Neuronal stem cell (in vitro differentiated cells): ENCODE results near the gene LYST.

Experiments used
- DNase-seq: peaks from one replicate; pipeline ENCODE4 v3.0.0-alpha.2; 2013; ENCODE audit warnings: low spot score
- H2AFZ ChIP-seq: one replicate; pipeline ENCODE4 v1.6.1; 2013; ENCODE audit warnings: mild to moderate bottlenecking, low read length, inconsistent platforms
- H2AK5ac ChIP-seq: 2 replicates; pipeline ENCODE4 v1.6.1; 2013; ENCODE audit warnings: low read depth, mild to moderate bottlenecking, inconsistent platforms, low read length, moderate library complexity, mixed read lengths
- H2BK120ac ChIP-seq: 2 replicates; pipeline ENCODE4 v1.6.1; 2013; ENCODE audit warnings: low read depth, mild to moderate bottlenecking, inconsistent platforms, low read length, moderate library complexity, mixed read lengths
- H2BK12ac ChIP-seq: one replicate; pipeline ENCODE4 v1.6.1; 2013; ENCODE audit warnings: low read length, inconsistent platforms
- H2BK15ac ChIP-seq: 2 replicates; pipeline ENCODE4 v1.6.1; 2013; ENCODE audit warnings: mild to moderate bottlenecking, low read length, inconsistent platforms, mixed read lengths
- H2BK5ac ChIP-seq: one replicate; pipeline ENCODE4 v1.6.1; 2013; ENCODE audit warnings: inconsistent platforms, mild to moderate bottlenecking, low read length, moderate library complexity
- H3K14ac ChIP-seq: one replicate; pipeline ENCODE4 v1.6.1; 2013; ENCODE audit warnings: low read length, inconsistent platforms
- H3K18ac ChIP-seq: 2 replicates; pipeline ENCODE4 v1.6.1; 2013; ENCODE audit warnings: low read length, inconsistent platforms
- H3K23ac ChIP-seq: 2 replicates; pipeline ENCODE4 v1.6.1; 2013; ENCODE audit warnings: low read depth, mild to moderate bottlenecking, mixed read lengths, low read length, inconsistent platforms; ENCODE audit not compliant: poor library complexity
- H3K27ac ChIP-seq: replicated peaks from 3 replicates; pipeline ENCODE4 v1.5.1; 2013; ENCODE audit warnings: low read length, inconsistent platforms
- H3K27me3 ChIP-seq, 3 experiments: 2 replicates each; pipeline ENCODE4 v1.6.1; 2013; ENCODE audit warnings: low read length in 3 of 3, mild to moderate bottlenecking in 2 of 3, inconsistent platforms in 1 of 3, low read depth in 1 of 3, mixed read lengths in 1 of 3, moderate library complexity in 1 of 3; ENCODE audit not compliant: control insufficient read depth in 3 of 3, insufficient read depth in 3 of 3
- H3K36me3 ChIP-seq, 2 donors: replicated peaks in 1 of 2; 2 replicates each; pipeline ENCODE4 v1.6.1; 2013; ENCODE audit warnings: low read length in 2 of 2; ENCODE audit not compliant: control insufficient read depth in 2 of 2, insufficient read depth in 2 of 2
- H3K4ac ChIP-seq: 2 replicates; pipeline ENCODE4 v1.6.1; 2013; ENCODE audit warnings: inconsistent platforms, mild to moderate bottlenecking, low read length, moderate library complexity
- H3K4me1 ChIP-seq, 2 donors: 1 replicate in 1 of 2; 2 replicates in 1 of 2; pipeline ENCODE4 v1.6.1; 2013; ENCODE audit warnings: low read length in 2 of 2, low read depth in 1 of 2; ENCODE audit not compliant: control insufficient read depth in 2 of 2, insufficient read depth in 1 of 2
- H3K4me2 ChIP-seq: one replicate; pipeline ENCODE4 v1.6.1; 2013; ENCODE audit warnings: mild to moderate bottlenecking, low read length, inconsistent platforms; ENCODE audit not compliant: insufficient read depth, poor library complexity, severe bottlenecking
- H3K4me3 ChIP-seq, 2 donors: 2 replicates each; pipeline ENCODE4 v1.5.1; 2013; ENCODE audit warnings: low read length in 2 of 2, mild to moderate bottlenecking in 2 of 2, inconsistent platforms in 1 of 2, moderate library complexity in 1 of 2
- H3K79me1 ChIP-seq: one replicate; pipeline ENCODE4 v1.6.1; 2013; ENCODE audit warnings: low read depth, mild to moderate bottlenecking, inconsistent platforms, low read length, moderate library complexity
- H3K9ac ChIP-seq: one replicate; pipeline ENCODE4 v1.6.1; 2013; ENCODE audit warnings: mild to moderate bottlenecking, low read depth, low read length, inconsistent platforms; ENCODE audit not compliant: poor library complexity
- H3K9me3 ChIP-seq, 2 donors: replicated peaks in 1 of 2; 2 replicates each; pipeline versions ENCODE3 to v1.6.1; 2013; ENCODE audit warnings: low read length in 2 of 2, mild to moderate bottlenecking in 2 of 2, inconsistent platforms in 1 of 2, low read depth in 1 of 2, mixed read lengths in 1 of 2, moderate library complexity in 1 of 2; ENCODE audit not compliant: control insufficient read depth in 2 of 2, insufficient read depth in 1 of 2
- H4K8ac ChIP-seq: one replicate; pipeline ENCODE4 v1.6.1; 2013; ENCODE audit warnings: low read depth, mild to moderate bottlenecking, inconsistent platforms, low read length, moderate library complexity
- H4K91ac ChIP-seq: one replicate; pipeline ENCODE4 v1.6.1; 2013; ENCODE audit warnings: low read length, low read depth, mild to moderate bottlenecking, inconsistent platforms; ENCODE audit not compliant: poor library complexity
- WGBS, 2 donors: extraction: QIAGEN DNeasy Blood & Tissue Kit; methylation state at CpG; one replicate each; pipeline ENCODE4 v1.1.7; 2013; ENCODE audit warnings: missing lambda C conversion rate in 2 of 2, mixed read lengths in 1 of 2; ENCODE audit not compliant: insufficient read length in 2 of 2, insufficient replicate concordance in 1 of 2; ENCODE audit errors: extremely low coverage in 2 of 2; 5-methylcytosine and 5-hydroxymethylcytosine counted together

The LYST gene

DNA sequence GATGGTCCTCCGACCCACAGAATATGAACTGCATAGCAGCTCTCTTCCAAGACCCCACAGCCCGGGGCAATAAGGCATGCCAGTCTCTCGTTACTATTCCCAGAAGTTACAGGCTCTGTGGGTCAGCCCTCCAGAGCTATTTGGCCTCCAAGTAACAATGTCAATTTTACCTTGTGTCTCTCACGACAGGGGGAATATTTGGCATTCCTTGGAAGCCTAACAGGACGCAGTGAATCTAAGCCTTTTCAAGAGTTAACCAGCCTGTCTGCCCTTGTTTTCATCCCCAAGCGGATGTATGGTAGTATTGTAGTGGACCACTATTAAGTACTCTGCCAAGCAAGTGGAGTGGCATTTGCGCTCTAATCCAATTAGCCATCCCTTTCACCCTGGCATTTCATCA is 192.7 kb downstream of the LYST start:
- peaks cover 12 to 53% of the 10 kb centered on the region in 2 donors for H3K9me3 ChIP-seq
- no peak overlapping the region for H2BK15ac ChIP-seq
- H3K4ac ChIP-seq = no peak overlapping the region
- H3K23ac ChIP-seq = no peak overlapping the region
- H3K79me1 ChIP-seq = no peaks in the 10 kb centered on the region
- H3K27me3 ChIP-seq = no peaks in the 10 kb centered on the region
- no peak overlapping the region for H2AFZ ChIP-seq
- DNase-seq = no peak
- no peak overlapping the region for H3K4me2 ChIP-seq
- H2BK120ac ChIP-seq = no peak overlapping the region
- no peak overlapping the region for H3K4me3 ChIP-seq
- H3K27ac ChIP-seq = no peak overlapping the region
- no peaks in the 10 kb centered on the region for H3K36me3 ChIP-seq
- H2BK5ac ChIP-seq = no peak overlapping the region
- H4K91ac ChIP-seq = no peak overlapping the region
- H2BK12ac ChIP-seq = no peak overlapping the region
- H3K9ac ChIP-seq = no peak overlapping the region
- no peak overlapping the region for H3K18ac ChIP-seq
- peaks cover 0 to 4% of the 10 kb centered on the region in 2 donors for H3K4me1 ChIP-seq
- WGBS, 2 donors = no CpG with 5 or more reads among the region's 7 CpGs
- no peak overlapping the region for H4K8ac ChIP-seq
- no peak overlapping the region for H2AK5ac ChIP-seq
- H3K14ac ChIP-seq = no peak overlapping the region

DNA sequence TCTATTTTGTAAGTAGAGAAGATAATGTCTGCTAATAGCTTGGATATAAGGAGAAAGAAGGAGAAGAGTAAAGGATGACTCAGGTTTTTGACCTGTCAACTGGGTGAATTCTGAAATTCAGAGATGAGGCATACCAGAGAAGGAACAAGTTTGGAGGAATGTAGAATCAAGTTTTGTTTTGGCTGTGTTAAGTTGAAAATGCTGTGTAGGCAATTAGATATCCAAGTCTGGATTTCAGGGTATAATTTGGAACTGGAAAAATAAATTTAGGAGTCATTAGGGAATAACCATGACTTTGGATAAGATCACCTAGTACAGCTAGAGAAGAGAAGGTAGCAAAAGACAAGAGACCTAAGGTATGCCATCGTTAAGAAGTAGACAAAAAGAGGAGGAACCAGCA is 194.7 kb downstream of the LYST start:
- Histone ChIP-seq H3K79me1 (no peaks in the 10 kb centered on the region), H3K4ac (no peak overlapping the region), H2BK15ac (no peak overlapping the region), H2AK5ac (no peak overlapping the region), H3K9ac (no peak overlapping the region), H3K4me1 (peaks cover 0 to 4% of the 10 kb centered on the region in 2 donors), H2BK12ac (no peak overlapping the region), H4K91ac (no peak overlapping the region), H2BK5ac (no peak overlapping the region), H2BK120ac (no peak overlapping the region), H3K9me3 (peaks cover 13 to 53% of the 10 kb centered on the region in 2 donors), H3K4me2 (no peak overlapping the region), H2AFZ (no peak overlapping the region), H3K23ac (no peak overlapping the region), H4K8ac (no peak overlapping the region), H3K36me3 (no peaks in the 10 kb centered on the region), H3K18ac (no peak overlapping the region), H3K4me3 (no peak overlapping the region), H3K27ac (no peak overlapping the region), H3K27me3 (no peaks in the 10 kb centered on the region), H3K14ac (no peak overlapping the region)
- no peak for DNase-seq
- no CpG with 5 or more reads among the region's 1 CpG for WGBS, 2 donors

DNA sequence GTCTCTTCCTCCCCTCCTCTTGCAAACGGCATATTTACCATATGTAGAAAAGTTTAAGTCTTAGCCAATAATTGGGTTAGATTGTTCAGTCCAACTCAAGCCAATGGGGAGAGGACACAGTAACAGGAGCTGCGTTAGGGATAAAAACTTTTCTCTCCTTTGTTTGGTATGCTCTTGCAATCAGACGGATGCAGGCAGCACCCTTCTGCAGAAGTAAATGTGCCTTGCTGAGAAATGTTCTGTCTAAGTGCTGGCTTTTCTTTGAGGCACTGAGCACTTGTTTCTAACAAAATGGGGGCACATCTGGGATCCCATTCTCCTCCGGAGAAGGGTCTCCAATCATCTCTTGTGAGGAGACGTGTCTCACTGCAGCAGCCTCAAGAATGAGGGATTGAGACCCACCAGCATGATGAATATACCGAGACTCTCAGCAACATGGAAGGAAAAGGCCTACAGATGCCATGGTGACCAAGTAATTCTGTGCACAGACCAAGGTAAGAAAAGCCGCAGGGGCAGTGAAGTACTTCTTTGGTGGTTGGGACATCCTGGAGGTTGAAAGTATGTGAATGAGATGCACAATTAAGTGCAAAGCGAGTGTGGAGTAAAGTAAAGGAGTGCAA is 196.4 kb downstream of the LYST start:
- Histone ChIP-seq H2BK15ac (no peak overlapping the region), H3K4me2 (no peak overlapping the region), H3K27me3 (no peaks in the 10 kb centered on the region), H3K27ac (no peak overlapping the region), H2AK5ac (no peak overlapping the region), H3K36me3 (no peaks in the 10 kb centered on the region), H3K79me1 (no peaks in the 10 kb centered on the region), H2BK12ac (no peak overlapping the region), H4K91ac (no peak overlapping the region), H3K14ac (no peak overlapping the region), H3K9me3 (peaks cover 10 to 39% of the 10 kb centered on the region in 2 donors), H2AFZ (no peak overlapping the region), H3K4ac (no peak overlapping the region), H2BK5ac (no peak overlapping the region), H3K18ac (no peak overlapping the region), H3K9ac (no peak overlapping the region), H3K4me1 (peaks cover 0 to 4% of the 10 kb centered on the region in 2 donors), H4K8ac (no peak overlapping the region), H3K23ac (no peak overlapping the region), H2BK120ac (no peak overlapping the region), H3K4me3 (no peak overlapping the region)
- DNase-seq = no peak
- no CpG with 5 or more reads among the region's 8 CpGs for WGBS, 2 donors

DNA sequence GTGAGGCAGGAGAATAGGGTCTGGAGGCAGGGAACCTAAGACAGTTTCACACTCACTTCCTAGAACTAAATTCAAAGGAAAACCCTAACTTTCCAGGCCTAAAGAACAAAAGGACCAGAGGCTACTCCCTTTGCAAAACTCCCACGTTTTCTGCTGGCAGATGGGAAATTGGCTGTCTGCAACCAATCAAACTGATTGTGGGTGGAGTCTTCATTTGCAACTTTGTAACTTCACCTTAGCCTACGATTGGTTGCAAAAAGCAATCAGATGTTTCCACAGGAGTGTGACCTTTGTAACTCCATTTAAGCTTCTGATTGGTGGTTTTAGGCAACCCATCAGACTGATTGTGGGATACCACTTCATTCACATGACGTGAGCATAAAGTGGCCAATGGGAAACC is 197.4 kb downstream of the LYST start:
- Histone ChIP-seq H4K8ac (no peak overlapping the region), H3K36me3 (no peaks in the 10 kb centered on the region), H3K79me1 (no peaks in the 10 kb centered on the region), H3K4me1 (peaks cover 0 to 4% of the 10 kb centered on the region in 2 donors), H3K27ac (no peak overlapping the region), H2AK5ac (no peak overlapping the region), H3K4me3 (no peak overlapping the region), H3K4me2 (no peak overlapping the region), H2BK15ac (no peak overlapping the region), H2BK5ac (no peak overlapping the region), H3K4ac (no peak overlapping the region), H4K91ac (no peak overlapping the region), H3K23ac (no peak overlapping the region), H3K9ac (no peak overlapping the region), H3K9me3 (peaks cover 10 to 30% of the 10 kb centered on the region in 2 donors), H2BK12ac (no peak overlapping the region), H3K27me3 (no peaks in the 10 kb centered on the region), H2AFZ (no peak overlapping the region), H3K14ac (no peak overlapping the region), H3K18ac (no peak overlapping the region), H2BK120ac (no peak overlapping the region)
- DNase-seq = no peak
- no CpG with 5 or more reads among the region's 3 CpGs for WGBS, 2 donors
